HepG2 (cell line): ENCODE measurements around the gene CGNL1. TPM values are rescaled to one million over a fixed set of nuclear protein-coding genes. Genes with fewer than 3 reads are reported as not detected.
A peak's percentile ranks its signal among the peaks of the same experiment; 100 is the strongest.

Experiments used
- CC2D1A ChIP-seq: sonication (generic); formaldehyde crosslinking; IDR thresholded peaks from 2 replicates; pipeline ENCODE4 v1.8.1; 2023; ENCODE audit warnings: mild to moderate bottlenecking, missing genetic modification reagents
- DMAP1 ChIP-seq: IDR thresholded peaks from 2 replicates; pipeline ENCODE4 v1.6.1; 2016
- FOXJ3 ChIP-seq: sonication (generic); formaldehyde crosslinking; IDR thresholded peaks from 2 replicates; pipeline ENCODE4 v1.4.0; 2020; ENCODE audit warnings: missing genetic modification reagents, mild to moderate bottlenecking, borderline replicate concordance
- SIN3B ChIP-seq: fragments of 150-350 bp; IDR thresholded peaks from 2 replicates; pipeline ENCODE4 v1.6.1; 2014; ENCODE audit warnings: low read length
- SMC3 ChIP-seq: IDR thresholded peaks from 2 replicates; pipeline ENCODE4 v1.6.1; 2011; ENCODE audit warnings: low read length, improper control_type of control experiment
- SOX13 ChIP-seq, 3 experiments: fragments of 450-650 bp in 1 of 3; sonication (generic) in 1 of 3; formaldehyde crosslinking in 1 of 3; IDR thresholded peaks in 2 of 3; conservative IDR thresholded peaks in 1 of 3; 2 replicates each; pipeline versions ENCODE4 v1.5.0 to v1.6.1; 2016 to 2020; ENCODE audit warnings: antibody characterized with exemption in 1 of 3, mild to moderate bottlenecking in 1 of 3, missing compliant biosample characterization in 1 of 3, missing genetic modification reagents in 1 of 3, moderate library complexity in 1 of 3
- TCF7L2 ChIP-seq: IDR thresholded peaks from 2 replicates; pipeline ENCODE4 v1.6.1; 2011; ENCODE audit warnings: mild to moderate bottlenecking, low read depth, low read length, moderate library complexity
- ZNF264 ChIP-seq: sonication (generic); formaldehyde crosslinking; IDR thresholded peaks from 2 replicates; pipeline ENCODE4 v1.4.0; 2020; ENCODE audit warnings: missing genetic modification reagents
- ZNF329 ChIP-seq: sonication (generic); formaldehyde crosslinking; IDR thresholded peaks from 2 replicates; pipeline ENCODE4 v1.9.0; 2021; ENCODE audit warnings: low read depth, mild to moderate bottlenecking, missing genetic modification reagents
- ZNF430 ChIP-seq: sonication (generic); formaldehyde crosslinking; IDR thresholded peaks from 2 replicates; pipeline ENCODE4 v1.9.0; 2021; ENCODE audit warnings: mild to moderate bottlenecking, missing genetic modification reagents
- ZNF510 ChIP-seq: sonication (generic); formaldehyde crosslinking; IDR thresholded peaks from 2 replicates; pipeline ENCODE4 v1.4.0; 2020; ENCODE audit warnings: low read depth, mild to moderate bottlenecking, missing genetic modification reagents
- ZNF879 ChIP-seq: sonication (generic); formaldehyde crosslinking; IDR thresholded peaks from 2 replicates; pipeline ENCODE4 v1.8.1; 2023; ENCODE audit warnings: missing genetic modification reagents
- polyA plus RNA-seq, 8 experiments: library from polyadenylated mRNA; depleted of rRNA in 3 of 8; stranded (reverse) in 7 of 8; unstranded in 1 of 8; fragments of >200 nt; fragmentation: Illumina TruSeq in 4 of 8; extraction: Trizol in 4 of 8; gene quantifications; 2 replicates each; pipeline versions ENCODE4 v1.2.1 to v1.2.3, GENCODE V29; 2011 to 2016; ENCODE audit warnings: low read depth in 4 of 8, missing spikeins in 1 of 8, mixed read lengths in 1 of 8; ENCODE audit not compliant: insufficient read depth in 1 of 8
- total RNA-seq, 5 experiments: library from RNA; depleted of rRNA; stranded (reverse); fragments of >200 nt; fragmentation: Illumina TruSeq; extraction: Trizol; gene quantifications; 2 replicates each; pipeline ENCODE4 v1.2.3, GENCODE V29; 2016; ENCODE audit warnings: low read depth in 1 of 5
- TF ChIP-seq, protein P1 (sequence below): sonication (generic); formaldehyde crosslinking; IDR thresholded peaks from 2 replicates; pipeline ENCODE4 v1.8.0; 2022; ENCODE audit warnings: low read depth, missing genetic modification reagents
- TF ChIP-seq, protein P2 (sequence below): sonication (generic); formaldehyde crosslinking; conservative IDR thresholded peaks from 2 replicates; pipeline ENCODE4 v1.4.0; 2020; ENCODE audit warnings: missing genetic modification reagents
- TF ChIP-seq, protein P3 (sequence below): sonication (generic); formaldehyde crosslinking; IDR thresholded peaks from 2 replicates; pipeline ENCODE4 v1.8.0; 2023; ENCODE audit warnings: mild to moderate bottlenecking, missing genetic modification reagents
- TF ChIP-seq, protein P4 (sequence below): IDR thresholded peaks from 2 replicates; pipeline ENCODE4 v1.6.1; 2016
- TF ChIP-seq, protein P5 (sequence below): sonication (generic); formaldehyde crosslinking; IDR thresholded peaks from 2 replicates; pipeline ENCODE4 v1.8.1; 2023; ENCODE audit warnings: mild to moderate bottlenecking, missing genetic modification reagents
- TF ChIP-seq, protein P6 (sequence below): sonication (generic); formaldehyde crosslinking; IDR thresholded peaks from 2 replicates; pipeline ENCODE4 v1.4.0; 2020; ENCODE audit warnings: missing genetic modification reagents
- TF ChIP-seq, protein P7 (sequence below): sonication (generic); formaldehyde crosslinking; IDR thresholded peaks from 2 replicates; pipeline ENCODE4 v1.4.0; 2020; ENCODE audit warnings: missing genetic modification reagents, low read depth, mild to moderate bottlenecking, borderline replicate concordance

The CGNL1 gene
- total and polyA plus RNA-seq, 2 of the 13 experiments (the other 11 are each of a cell fraction or from before 2014, with no cell fraction given) = 5.6 to 15.6 TPM

DNA sequence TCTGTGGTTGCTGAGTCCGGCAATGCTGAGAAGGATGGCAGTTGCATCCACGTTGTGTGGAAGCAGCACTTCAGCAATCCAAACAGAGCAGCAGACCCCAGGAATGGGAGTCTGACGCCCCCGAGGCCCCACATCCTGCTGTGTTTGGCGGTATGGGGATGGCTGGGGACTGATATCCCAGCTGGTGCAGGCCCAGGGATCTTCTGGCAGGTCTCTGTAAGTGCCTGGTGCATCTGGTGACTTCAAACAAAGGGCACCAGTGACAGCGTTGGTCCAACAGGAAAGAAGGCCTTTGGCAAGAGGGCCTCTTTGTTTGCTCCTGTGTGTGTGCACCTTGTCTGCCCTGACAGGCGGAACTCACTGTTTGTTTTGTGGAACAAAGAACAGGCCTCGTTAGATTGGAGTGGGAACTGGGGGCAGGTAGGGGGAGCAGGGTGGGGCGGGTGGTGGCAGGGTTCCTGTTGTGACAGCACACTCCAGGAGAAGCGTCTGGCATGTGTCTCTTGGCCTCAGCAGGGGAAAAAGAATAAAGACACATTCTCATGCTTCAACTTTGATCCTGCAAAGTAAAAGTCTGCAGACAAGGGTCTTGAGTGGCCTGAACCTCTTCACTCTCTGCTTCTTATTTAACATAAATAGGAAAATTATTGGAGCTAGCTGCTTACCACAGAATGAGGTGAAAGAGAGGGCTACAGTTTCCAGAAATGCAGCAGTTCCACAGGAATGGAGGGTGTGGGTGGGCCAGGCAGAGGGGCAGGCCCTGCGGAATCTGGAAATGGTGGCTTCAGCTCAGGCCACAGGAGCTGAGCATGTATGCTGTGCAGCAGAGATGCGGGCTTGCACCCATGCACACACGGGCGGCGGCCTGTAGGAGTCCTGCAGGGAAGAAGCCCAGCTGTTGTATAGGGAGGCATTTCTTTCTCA is 120.9 kb downstream of the CGNL1 start (continued):
- TF ChIP-seq ZNF510 (CRISPR knock-in tag) (no peak), SMC3 (peak; percentile 19; the same call in 1 of the 2 replicates), TCF7L2 (no peak), ZNF329 (peak; percentile 78; the same call in 1 of the 2 replicates), ZNF430 (no peak), ZNF879 (CRISPR knock-in tag) (no peak; the same call in 1 of the 2 replicates), SOX13 (IDR thresholded peaks at IDR 0.05) (peak; percentile 99), SOX13 (CRISPR knock-in tag; conservative IDR thresholded peaks at IDR 0.05 in 1 of 2, IDR thresholded peaks at IDR 0.05 in 1 of 2) (peak in 1 of 2 experiments; percentile 98; a peak in 2 of 4 replicates), SIN3B (no peak), ZNF264 (peak; percentile 91), FOXJ3 (CRISPR knock-in tag) (peak; percentile 87), CC2D1A (CRISPR knock-in tag) (no peak), DMAP1 (CRISPR knock-in tag) (peak; percentile 91)
- TF ChIP-seq, protein P1, sequence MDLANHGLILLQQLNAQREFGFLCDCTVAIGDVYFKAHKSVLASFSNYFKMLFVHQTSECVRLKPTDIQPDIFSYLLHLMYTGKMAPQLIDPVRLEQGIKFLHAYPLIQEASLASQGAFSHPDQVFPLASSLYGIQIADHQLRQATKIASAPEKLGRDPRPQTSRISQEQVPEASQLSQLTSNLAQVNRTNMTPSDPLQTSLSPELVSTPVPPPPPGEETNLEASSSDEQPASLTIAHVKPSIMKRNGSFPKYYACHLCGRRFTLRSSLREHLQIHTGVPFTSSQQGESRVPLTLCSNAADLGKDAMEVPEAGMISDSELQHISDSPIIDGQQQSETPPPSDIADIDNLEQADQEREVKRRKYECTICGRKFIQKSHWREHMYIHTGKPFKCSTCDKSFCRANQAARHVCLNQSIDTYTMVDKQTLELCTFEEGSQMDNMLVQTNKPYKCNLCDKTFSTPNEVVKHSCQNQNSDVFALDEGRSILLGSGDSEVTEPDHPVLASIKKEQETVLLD (CRISPR knock-in tag) = peak; percentile 51; the same call in 1 of the 2 replicates
- TF ChIP-seq, protein P2, sequence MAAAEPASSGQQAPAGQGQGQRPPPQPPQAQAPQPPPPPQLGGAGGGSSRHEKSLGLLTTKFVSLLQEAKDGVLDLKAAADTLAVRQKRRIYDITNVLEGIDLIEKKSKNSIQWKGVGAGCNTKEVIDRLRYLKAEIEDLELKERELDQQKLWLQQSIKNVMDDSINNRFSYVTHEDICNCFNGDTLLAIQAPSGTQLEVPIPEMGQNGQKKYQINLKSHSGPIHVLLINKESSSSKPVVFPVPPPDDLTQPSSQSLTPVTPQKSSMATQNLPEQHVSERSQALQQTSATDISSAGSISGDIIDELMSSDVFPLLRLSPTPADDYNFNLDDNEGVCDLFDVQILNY (CRISPR knock-in tag) = no peak
- TF ChIP-seq, protein P3, sequence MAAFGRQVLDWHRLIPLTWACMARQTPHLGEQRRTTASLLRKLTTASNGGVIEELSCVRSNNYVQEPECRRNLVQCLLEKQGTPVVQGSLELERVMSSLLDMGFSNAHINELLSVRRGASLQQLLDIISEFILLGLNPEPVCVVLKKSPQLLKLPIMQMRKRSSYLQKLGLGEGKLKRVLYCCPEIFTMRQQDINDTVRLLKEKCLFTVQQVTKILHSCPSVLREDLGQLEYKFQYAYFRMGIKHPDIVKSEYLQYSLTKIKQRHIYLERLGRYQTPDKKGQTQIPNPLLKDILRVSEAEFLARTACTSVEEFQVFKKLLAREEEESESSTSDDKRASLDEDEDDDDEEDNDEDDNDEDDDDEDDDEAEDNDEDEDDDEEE = no peak
- TF ChIP-seq, protein P4, sequence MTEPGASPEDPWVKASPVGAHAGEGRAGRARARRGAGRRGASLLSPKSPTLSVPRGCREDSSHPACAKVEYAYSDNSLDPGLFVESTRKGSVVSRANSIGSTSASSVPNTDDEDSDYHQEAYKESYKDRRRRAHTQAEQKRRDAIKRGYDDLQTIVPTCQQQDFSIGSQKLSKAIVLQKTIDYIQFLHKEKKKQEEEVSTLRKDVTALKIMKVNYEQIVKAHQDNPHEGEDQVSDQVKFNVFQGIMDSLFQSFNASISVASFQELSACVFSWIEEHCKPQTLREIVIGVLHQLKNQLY = peak; percentile 77; the same call in 1 of the 2 replicates
- TF ChIP-seq, protein P5, sequence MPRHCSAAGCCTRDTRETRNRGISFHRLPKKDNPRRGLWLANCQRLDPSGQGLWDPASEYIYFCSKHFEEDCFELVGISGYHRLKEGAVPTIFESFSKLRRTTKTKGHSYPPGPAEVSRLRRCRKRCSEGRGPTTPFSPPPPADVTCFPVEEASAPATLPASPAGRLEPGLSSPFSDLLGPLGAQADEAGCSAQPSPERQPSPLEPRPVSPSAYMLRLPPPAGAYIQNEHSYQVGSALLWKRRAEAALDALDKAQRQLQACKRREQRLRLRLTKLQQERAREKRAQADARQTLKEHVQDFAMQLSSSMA (CRISPR knock-in tag) = no peak
- TF ChIP-seq, protein P6, sequence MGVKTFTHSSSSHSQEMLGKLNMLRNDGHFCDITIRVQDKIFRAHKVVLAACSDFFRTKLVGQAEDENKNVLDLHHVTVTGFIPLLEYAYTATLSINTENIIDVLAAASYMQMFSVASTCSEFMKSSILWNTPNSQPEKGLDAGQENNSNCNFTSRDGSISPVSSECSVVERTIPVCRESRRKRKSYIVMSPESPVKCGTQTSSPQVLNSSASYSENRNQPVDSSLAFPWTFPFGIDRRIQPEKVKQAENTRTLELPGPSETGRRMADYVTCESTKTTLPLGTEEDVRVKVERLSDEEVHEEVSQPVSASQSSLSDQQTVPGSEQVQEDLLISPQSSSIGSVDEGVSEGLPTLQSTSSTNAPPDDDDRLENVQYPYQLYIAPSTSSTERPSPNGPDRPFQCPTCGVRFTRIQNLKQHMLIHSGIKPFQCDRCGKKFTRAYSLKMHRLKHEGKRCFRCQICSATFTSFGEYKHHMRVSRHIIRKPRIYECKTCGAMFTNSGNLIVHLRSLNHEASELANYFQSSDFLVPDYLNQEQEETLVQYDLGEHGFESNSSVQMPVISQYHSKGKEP (CRISPR knock-in tag) = no peak
- TF ChIP-seq, protein P7, sequence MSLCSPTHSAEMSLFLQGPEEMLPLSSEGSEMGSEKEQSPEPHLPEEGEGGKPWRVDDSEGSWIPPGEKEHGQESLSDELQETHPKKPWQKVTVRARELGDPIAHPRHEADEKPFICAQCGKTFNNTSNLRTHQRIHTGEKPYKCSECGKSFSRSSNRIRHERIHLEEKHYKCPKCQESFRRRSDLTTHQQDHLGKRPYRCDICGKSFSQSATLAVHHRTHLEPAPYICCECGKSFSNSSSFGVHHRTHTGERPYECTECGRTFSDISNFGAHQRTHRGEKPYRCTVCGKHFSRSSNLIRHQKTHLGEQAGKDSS (CRISPR knock-in tag) = peak; percentile 75; the same call in 1 of the 2 replicates
